Measurements from ENCODE around the gene THSD4. TPM values are rescaled to one million over a fixed set of nuclear protein-coding genes. Genes with fewer than 3 reads are reported as not detected.

THSD4 gene
- total and polyA plus RNA-seq, 2 of the 4 experiments (the other 2 are of a cell fraction): 25.5 to 31.1 TPM

DNA sequence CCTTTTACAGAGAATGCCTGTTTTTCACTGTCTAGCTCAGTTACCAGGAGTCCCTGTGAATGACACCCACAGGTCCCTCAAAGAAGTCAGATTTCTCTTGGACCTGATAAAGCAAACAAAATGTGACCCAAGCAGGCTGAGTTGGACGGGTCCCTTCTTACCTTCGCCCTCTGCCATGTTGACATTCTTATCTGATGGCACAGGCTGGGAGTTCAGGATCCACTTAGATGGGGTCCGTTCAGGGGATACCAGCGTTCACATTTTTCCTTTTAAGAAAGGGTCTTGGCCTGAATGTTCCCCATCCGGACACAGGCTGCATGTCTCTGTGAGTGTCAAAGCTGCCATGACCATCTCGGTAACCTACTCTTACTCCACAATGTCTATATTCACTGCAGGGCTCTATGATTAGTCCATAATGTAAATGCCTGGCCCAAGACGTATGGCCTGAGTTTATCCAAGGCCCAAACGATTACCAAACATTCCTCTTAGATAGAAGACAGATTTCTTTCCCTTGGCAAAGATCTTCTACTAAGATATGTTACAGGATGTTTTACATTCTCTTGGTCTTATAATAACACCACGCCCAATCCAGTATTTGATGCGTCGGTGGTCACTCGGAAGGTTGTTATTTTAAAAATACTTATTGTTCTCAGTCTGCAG lies 179.1 kb downstream of the THSD4 start:
- Histone ChIP-seq H3K4me3 (ENCODE audit: insufficient read depth, low read depth, low read length) (no peak overlapping the region), H2AK5ac (ENCODE audit: low read depth, low read length) (peak overlapping the region; percentile 95), H3K14ac (replicated peaks; ENCODE audit: low read depth, low read length) (peak overlapping the region; percentile 97), H4K20me1 (ENCODE audit: insufficient read depth, low read length) (no peaks in the 10 kb centered on the region), H2BK120ac (ENCODE audit: low read depth, low read length) (peak overlapping the region; percentile 99), H3K36me3 (ENCODE audit: control insufficient read depth, insufficient read depth, low read length) (no peaks in the 10 kb centered on the region; the same call in 1 of the 2 replicates), H3K9me3 (ENCODE audit: control insufficient read depth, insufficient read depth, low read length) (peaks cover 2% of the 10 kb centered on the region; the same call in 1 of the 2 replicates), H3K56ac (ENCODE audit: extremely low read depth, insufficient read depth, low read length) (peak overlapping the region; percentile 98), H2BK5ac (ENCODE audit: low read depth, low read length, poor library complexity, severe bottlenecking) (peak overlapping the region; percentile 100), H4K91ac (ENCODE audit: insufficient read depth, low read depth, low read length) (peak overlapping the region; percentile 100), H4K5ac (ENCODE audit: low read depth, low read length) (peak overlapping the region; percentile 98), H3K27me3 (ENCODE audit: control insufficient read depth, insufficient read depth, low read length) (no peaks in the 10 kb centered on the region), H2BK20ac (ENCODE audit: low read depth, low read length) (peak overlapping the region; percentile 95), H3K4me2 (ENCODE audit: low read depth, low read length) (peak overlapping the region; percentile 0; the same call in 1 of the 2 replicates), H4K8ac (ENCODE audit: low read depth in 2 of 2, low read length in 2 of 2) (peak overlapping the region; percentile 79 to 97), H2BK15ac (ENCODE audit: low read depth, low read length) (peak overlapping the region; percentile 99), H3K79me1 (ENCODE audit: low read depth in 1 of 2, low read length in 2 of 2) (peaks cover 21 to 55% of the 10 kb centered on the region in 2 experiments), H3K9ac (ENCODE audit: low read depth, low read length) (peak overlapping the region; percentile 60), H3K27ac (ENCODE audit: insufficient read depth, low read length) (peak overlapping the region; percentile 98), H3K18ac (ENCODE audit: low read depth, low read length) (peak overlapping the region; percentile 99), H3K4ac (ENCODE audit: low read depth, low read length) (peak overlapping the region; percentile 99), H2AFZ (replicated peaks; ENCODE audit: low read length, poor library complexity) (peak overlapping the region; percentile 58), H3K23ac (ENCODE audit: low read depth, low read length) (peak overlapping the region; percentile 99), H3K4me1 (ENCODE audit: control insufficient read depth, insufficient read depth, low read length) (peaks cover 31% of the 10 kb centered on the region), H3K9me1 (ENCODE audit: insufficient read depth, low read length) (peaks cover 22% of the 10 kb centered on the region), H2AK9ac (replicated peaks; ENCODE audit: low read depth, low read length, poor library complexity) (peak overlapping the region; percentile 94)
- WGBS, 2 experiments (ENCODE audit: extremely low coverage in 2 of 2, insufficient read length in 1 of 2): 75% methylated on average over 2 of the region's 12 CpGs; no CpG with 5 or more reads in 1 of the 2 experiments
- no TSS peak for BruUV-seq (replicated peaks)
- intact Hi-C loops (cut with micrococcal nuclease) (loop anchor here (2.0 kb wide), 1 partner anchor 28 kb away; no protein-coding TSS in a partner anchor), dilution Hi-C loops (cut with HindIII; ENCODE audit: low sequenced_read_pairs, unreplicated experiment) (no loop called here), in situ Hi-C loops (cut with MboI; ENCODE audit: low sequenced_read_pairs) (no loop called here)
- ChIA-PET CTCF (interaction anchor here (0.7 to 0.9 kb wide), 2 partner anchors 10 to 185 kb away, joined by 4 read pairs; no protein-coding TSS in a partner anchor), POLR2A (ENCODE audit: unreplicated experiment) (interaction anchor here (0.6 to 0.8 kb wide), 3 partner anchors 14 to 214 kb away, joined by 3 read pairs; no protein-coding TSS in a partner anchor)
- DNase-seq: peak; percentile 91
- peak; percentile 58 for ATAC-seq (ENCODE audit: low read depth)
- TF ChIP-seq CEBPB (IDR thresholded peaks at IDR 0.05; ENCODE audit: low read depth, low read length): peak; percentile 26; the same call in 1 of the 2 replicates
- TF ChIP-seq FOS (IDR thresholded peaks at IDR 0.05; ENCODE audit: low read depth, low read length): no peak

Data from IMR-90 (cell line).